ENCODE results near the gene PLCG1.

PLCG1 gene

GRCh38 chr20:41219824-41220223 is 82.5 kb downstream of the PLCG1 start:
- no peak for DNase-seq

GRCh38 chr20:41221614-41222218 is 84.4 kb downstream of the PLCG1 start:
- DNase-seq, result no peak

- no peak for DNase-seq
These were observed 85.0 kb downstream of the PLCG1 start for GRCh38 chr20:41222296-41222695.

- DNase-seq, result no peak
These were observed 85.4 kb downstream of the PLCG1 start for GRCh38 chr20:41222703-41223102.

GRCh38 chr20:41223112-41223511 is 85.8 kb downstream of the PLCG1 start:
- DNase-seq, result no peak

- no peak for DNase-seq
These were observed 86.9 kb downstream of the PLCG1 start for GRCh38 chr20:41224281-41224680.

- no peak for DNase-seq
These were observed 87.7 kb downstream of the PLCG1 start for GRCh38 chr20:41225091-41225490.

- DNase-seq, result no peak
These were observed 89.1 kb downstream of the PLCG1 start for GRCh38 chr20:41226426-41226825.
